Measurements from ENCODE around the gene NUP93.

NUP93 gene

GRCh38 chr16:56836410-56837230 is 106.7 kb downstream of the NUP93 start:
- Histone ChIP-seq H3K9ac (ENCODE audit: low read length) (no peak overlapping the region), H3F3A (ENCODE audit: insufficient read depth) (no peaks in the 10 kb centered on the region), H3K4me2 (ENCODE audit: low read depth, low read length, poor library complexity, severe bottlenecking) (no peak overlapping the region), H4K20me1 (ENCODE audit: low read depth, low read length) (no peaks in the 10 kb centered on the region), H3K27ac (ENCODE audit: low read depth, low read length) (no peak overlapping the region), H3K9me3 (ENCODE audit: insufficient read depth, low read length) (no peaks in the 10 kb centered on the region), H3K27me3 (ENCODE audit: low read length) (no peaks in the 10 kb centered on the region), H3K9me2 (replicated peaks; ENCODE audit: insufficient read depth, low read length) (no peaks in the 10 kb centered on the region), H3K4me3 (ENCODE audit: insufficient read depth, low read length, poor library complexity, severe bottlenecking) (no peak overlapping the region), H3K36me3 (ENCODE audit: low read length) (peaks cover 7% of the 10 kb centered on the region; the same call in 1 of the 2 replicates), H2AFZ (ENCODE audit: low read depth, low read length, severe bottlenecking) (no peak overlapping the region), H3K79me2 (ENCODE audit: insufficient read depth, low read length) (no peaks in the 10 kb centered on the region)
- TF ChIP-seq EZH2phosphoT487 (conservative IDR thresholded peaks at IDR 0.05; ENCODE audit: low read length) (no peak), CTCF (IDR thresholded peaks at IDR 0.05; ENCODE audit: insufficient read depth, low read length, poor library complexity, severe bottlenecking) (no peak)

GRCh38 chr16:56838622-56839337 is 108.9 kb downstream of the NUP93 start:
- Histone ChIP-seq H3K4me2 (ENCODE audit: low read depth, low read length, poor library complexity, severe bottlenecking) (no peak overlapping the region), H3K4me3 (ENCODE audit: insufficient read depth, low read length, poor library complexity, severe bottlenecking) (no peak overlapping the region), H2AFZ (ENCODE audit: low read depth, low read length, severe bottlenecking) (no peak overlapping the region), H3K36me3 (ENCODE audit: low read length) (peaks cover 7% of the 10 kb centered on the region; the same call in 1 of the 2 replicates), H3K9me3 (ENCODE audit: insufficient read depth, low read length) (no peaks in the 10 kb centered on the region), H3K9ac (ENCODE audit: low read length) (no peak overlapping the region), H3K27ac (ENCODE audit: low read depth, low read length) (no peak overlapping the region), H4K20me1 (ENCODE audit: low read depth, low read length) (no peaks in the 10 kb centered on the region), H3K27me3 (ENCODE audit: low read length) (no peaks in the 10 kb centered on the region), H3K79me2 (ENCODE audit: insufficient read depth, low read length) (no peaks in the 10 kb centered on the region), H3K9me2 (replicated peaks; ENCODE audit: insufficient read depth, low read length) (no peaks in the 10 kb centered on the region), H3F3A (ENCODE audit: insufficient read depth) (no peaks in the 10 kb centered on the region)
- TF ChIP-seq CTCF (IDR thresholded peaks at IDR 0.05; ENCODE audit: insufficient read depth, low read length, poor library complexity, severe bottlenecking) (no peak), EZH2phosphoT487 (conservative IDR thresholded peaks at IDR 0.05; ENCODE audit: low read length) (no peak)

GRCh38 chr16:56841233-56841632 is 111.3 kb downstream of the NUP93 start:
- Histone ChIP-seq H3K4me3 (ENCODE audit: insufficient read depth, low read length, poor library complexity, severe bottlenecking) (no peak overlapping the region), H3K4me2 (ENCODE audit: low read depth, low read length, poor library complexity, severe bottlenecking) (no peak overlapping the region), H3F3A (ENCODE audit: insufficient read depth) (no peaks in the 10 kb centered on the region), H3K36me3 (ENCODE audit: low read length) (0 out of 2 replicates have a peak, but pooled peaks cover 2% of the 10 kb centered on the region), H3K79me2 (ENCODE audit: insufficient read depth, low read length) (no peaks in the 10 kb centered on the region), H3K27ac (ENCODE audit: low read depth, low read length) (no peak overlapping the region), H3K9me2 (replicated peaks; ENCODE audit: insufficient read depth, low read length) (no peaks in the 10 kb centered on the region), H2AFZ (ENCODE audit: low read depth, low read length, severe bottlenecking) (no peak overlapping the region), H4K20me1 (ENCODE audit: low read depth, low read length) (no peaks in the 10 kb centered on the region), H3K9ac (ENCODE audit: low read length) (no peak overlapping the region), H3K9me3 (ENCODE audit: insufficient read depth, low read length) (no peaks in the 10 kb centered on the region), H3K27me3 (ENCODE audit: low read length) (no peaks in the 10 kb centered on the region)
- TF ChIP-seq EZH2phosphoT487 (conservative IDR thresholded peaks at IDR 0.05; ENCODE audit: low read length) (no peak), CTCF (IDR thresholded peaks at IDR 0.05; ENCODE audit: insufficient read depth, low read length, poor library complexity, severe bottlenecking) (no peak)

Measured in SU-DHL-6 (cell line).